ENCODE measurements around the gene LY9.
"Not testable (repeated sequence)": the region's sequence is repeated elsewhere in the genome, so short reads cannot be mapped to it uniquely, and the experiment has no call there.

The LY9 gene

DNA sequence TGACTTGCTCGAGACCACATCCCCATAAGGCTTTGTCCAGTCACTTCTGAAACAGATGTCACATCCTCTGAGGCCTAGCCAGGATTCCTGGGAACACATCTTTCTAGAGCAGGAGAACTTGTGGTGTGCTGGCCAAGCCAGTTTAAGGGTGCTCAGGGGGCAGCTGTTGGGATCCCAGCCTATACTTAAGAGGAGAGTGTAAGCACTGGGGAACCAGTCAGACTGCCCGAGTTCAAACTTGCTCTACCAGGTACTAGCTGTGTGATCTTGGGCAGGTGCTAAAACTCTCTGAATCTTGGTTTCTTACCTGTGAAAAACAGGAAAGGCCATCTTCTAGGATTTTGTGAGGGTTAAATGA is 15.6 kb upstream of the LY9 start:
- no peak overlapping the region for H3K4me2 ChIP-seq (ENCODE audit: low read length)
- H3K36me3 ChIP-seq (ENCODE audit: control insufficient read depth, low read length): no peaks in the 10 kb centered on the region
- TF ChIP-seq EZH2phosphoT487 (IDR thresholded peaks at IDR 0.05; ENCODE audit: borderline replicate concordance, low read length): no peak
- TF ChIP-seq, protein P1, sequence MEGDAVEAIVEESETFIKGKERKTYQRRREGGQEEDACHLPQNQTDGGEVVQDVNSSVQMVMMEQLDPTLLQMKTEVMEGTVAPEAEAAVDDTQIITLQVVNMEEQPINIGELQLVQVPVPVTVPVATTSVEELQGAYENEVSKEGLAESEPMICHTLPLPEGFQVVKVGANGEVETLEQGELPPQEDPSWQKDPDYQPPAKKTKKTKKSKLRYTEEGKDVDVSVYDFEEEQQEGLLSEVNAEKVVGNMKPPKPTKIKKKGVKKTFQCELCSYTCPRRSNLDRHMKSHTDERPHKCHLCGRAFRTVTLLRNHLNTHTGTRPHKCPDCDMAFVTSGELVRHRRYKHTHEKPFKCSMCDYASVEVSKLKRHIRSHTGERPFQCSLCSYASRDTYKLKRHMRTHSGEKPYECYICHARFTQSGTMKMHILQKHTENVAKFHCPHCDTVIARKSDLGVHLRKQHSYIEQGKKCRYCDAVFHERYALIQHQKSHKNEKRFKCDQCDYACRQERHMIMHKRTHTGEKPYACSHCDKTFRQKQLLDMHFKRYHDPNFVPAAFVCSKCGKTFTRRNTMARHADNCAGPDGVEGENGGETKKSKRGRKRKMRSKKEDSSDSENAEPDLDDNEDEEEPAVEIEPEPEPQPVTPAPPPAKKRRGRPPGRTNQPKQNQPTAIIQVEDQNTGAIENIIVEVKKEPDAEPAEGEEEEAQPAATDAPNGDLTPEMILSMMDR (IDR thresholded peaks at IDR 0.05; ENCODE audit: low read depth, low read length, poor library complexity, severe bottlenecking): no peak
- no peaks in the 10 kb centered on the region for H3K9me3 ChIP-seq (ENCODE audit: control insufficient read depth, insufficient read depth, low read length)
- no peak overlapping the region for H3K4me3 ChIP-seq (ENCODE audit: low read length)
- H3F3A ChIP-seq (ENCODE audit: control insufficient read depth, insufficient read depth): no peaks in the 10 kb centered on the region
- no peak overlapping the region for H3K27ac ChIP-seq (ENCODE audit: low read depth, low read length)
- no peaks in the 10 kb centered on the region for H3K9me2 ChIP-seq (replicated peaks; ENCODE audit: control insufficient read depth, low read length)
- H3K27me3 ChIP-seq (ENCODE audit: control insufficient read depth, low read length): 0 out of 2 replicates have a peak, but pooled peaks cover under 1% of the 10 kb centered on the region
- H3K79me2 ChIP-seq (ENCODE audit: control insufficient read depth, low read length): no peaks in the 10 kb centered on the region
- no peaks in the 10 kb centered on the region for H4K20me1 ChIP-seq (ENCODE audit: control insufficient read depth, insufficient read depth, low read depth, low read length)
- H3K4me1 ChIP-seq (ENCODE audit: control insufficient read depth, low read length): peaks cover 4% of the 10 kb centered on the region

- Histone ChIP-seq H3K79me2 (ENCODE audit: control insufficient read depth, low read length) (no peaks in the 10 kb centered on the region), H3K9me3 (ENCODE audit: control insufficient read depth, insufficient read depth, low read length) (no peaks in the 10 kb centered on the region), H3K27ac (ENCODE audit: low read depth, low read length) (no peak overlapping the region), H3K9me2 (replicated peaks; ENCODE audit: control insufficient read depth, low read length) (no peaks in the 10 kb centered on the region), H3K4me1 (ENCODE audit: control insufficient read depth, low read length) (peaks cover 4% of the 10 kb centered on the region), H3K27me3 (ENCODE audit: control insufficient read depth, low read length) (no peaks in the 10 kb centered on the region), H3F3A (ENCODE audit: control insufficient read depth, insufficient read depth) (no peaks in the 10 kb centered on the region), H3K4me3 (ENCODE audit: low read length) (no peak overlapping the region), H4K20me1 (ENCODE audit: control insufficient read depth, insufficient read depth, low read depth, low read length) (no peaks in the 10 kb centered on the region), H3K4me2 (ENCODE audit: low read length) (no peak overlapping the region), H3K36me3 (ENCODE audit: control insufficient read depth, low read length) (no peaks in the 10 kb centered on the region)
- TF ChIP-seq EZH2phosphoT487 (IDR thresholded peaks at IDR 0.05; ENCODE audit: borderline replicate concordance, low read length): no peak
- TF ChIP-seq, protein P1 (IDR thresholded peaks at IDR 0.05; ENCODE audit: low read depth, low read length, poor library complexity, severe bottlenecking): no peak
Observed at GRCh38 chr1:160781186-160781766, 14.7 kb upstream of the LY9 start.

- H3K4me2 ChIP-seq (ENCODE audit: low read length): no peak overlapping the region
Observed at GRCh38 chr1:160781914-160782689, 13.9 kb upstream of the LY9 start.

DNA sequence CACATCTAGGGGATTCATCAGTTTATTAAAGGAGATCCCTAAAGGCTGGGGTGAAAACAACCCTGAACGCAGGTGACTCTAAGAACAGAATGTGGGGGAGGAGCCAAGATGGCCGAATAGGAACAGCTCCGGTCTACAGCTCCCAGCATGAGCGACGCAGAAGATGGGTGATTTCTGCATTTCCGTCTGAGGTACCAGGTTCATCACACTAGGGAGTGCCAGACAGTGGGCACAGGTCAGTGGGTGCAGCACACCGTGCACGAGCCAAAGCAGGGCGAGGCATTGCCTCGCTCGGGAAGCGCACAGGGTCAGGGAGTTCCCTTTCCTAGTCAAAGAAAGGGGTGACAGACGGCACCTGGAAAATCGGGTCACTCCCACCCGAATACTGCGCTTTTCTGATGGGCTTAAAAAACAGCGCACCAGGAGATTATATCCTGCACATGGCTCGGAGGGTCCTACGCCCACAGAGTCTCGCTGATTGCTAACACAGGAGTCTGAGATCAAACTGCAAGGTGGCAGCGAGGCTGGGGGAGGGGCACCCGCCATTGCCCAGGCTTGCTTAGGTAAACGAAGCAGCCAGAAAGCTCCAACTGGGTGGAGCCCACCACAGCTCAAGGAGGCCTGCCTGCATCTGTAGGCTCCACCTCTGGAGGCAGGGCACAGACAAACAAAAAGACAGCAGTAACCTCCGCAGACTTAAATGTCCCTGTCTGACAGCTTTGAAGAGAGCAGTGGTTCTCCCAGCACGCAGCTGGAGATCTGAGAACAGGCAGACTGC is 12.8 kb upstream of the LY9 start:
- not testable (repeated sequence) for H3K27me3 ChIP-seq (ENCODE audit: control insufficient read depth, low read length); H3K79me2 ChIP-seq (ENCODE audit: control insufficient read depth, low read length); H3K4me3 ChIP-seq (ENCODE audit: low read length); H3K9me2 ChIP-seq (replicated peaks; ENCODE audit: control insufficient read depth, low read length); H3K27ac ChIP-seq (ENCODE audit: low read depth, low read length); H3K4me1 ChIP-seq (ENCODE audit: control insufficient read depth, low read length); H4K20me1 ChIP-seq (ENCODE audit: control insufficient read depth, insufficient read depth, low read depth, low read length); H3K4me2 ChIP-seq (ENCODE audit: low read length); H3F3A ChIP-seq (ENCODE audit: control insufficient read depth, insufficient read depth); H3K36me3 ChIP-seq (ENCODE audit: control insufficient read depth, low read length); H3K9me3 ChIP-seq (ENCODE audit: control insufficient read depth, insufficient read depth, low read length)

More at GRCh38 chr1:160781914-160782689, 13.9 kb upstream of the LY9 start:
- H3K36me3 ChIP-seq (ENCODE audit: control insufficient read depth, low read length): no peaks in the 10 kb centered on the region
- no peaks in the 10 kb centered on the region for H3K79me2 ChIP-seq (ENCODE audit: control insufficient read depth, low read length)
- no peak for TF ChIP-seq EZH2phosphoT487 (IDR thresholded peaks at IDR 0.05; ENCODE audit: borderline replicate concordance, low read length)
- TF ChIP-seq, protein P1 (IDR thresholded peaks at IDR 0.05; ENCODE audit: low read depth, low read length, poor library complexity, severe bottlenecking): no peak
- H4K20me1 ChIP-seq (ENCODE audit: control insufficient read depth, insufficient read depth, low read depth, low read length): no peaks in the 10 kb centered on the region
- H3K9me3 ChIP-seq (ENCODE audit: control insufficient read depth, insufficient read depth, low read length): no peaks in the 10 kb centered on the region
- no peaks in the 10 kb centered on the region for H3K9me2 ChIP-seq (replicated peaks; ENCODE audit: control insufficient read depth, low read length)
- H3K4me1 ChIP-seq (ENCODE audit: control insufficient read depth, low read length): peaks cover 4% of the 10 kb centered on the region
- H3K4me3 ChIP-seq (ENCODE audit: low read length): no peak overlapping the region
- no peaks in the 10 kb centered on the region for H3F3A ChIP-seq (ENCODE audit: control insufficient read depth, insufficient read depth)
- H3K27me3 ChIP-seq (ENCODE audit: control insufficient read depth, low read length): no peaks in the 10 kb centered on the region
- no peak overlapping the region for H3K27ac ChIP-seq (ENCODE audit: low read depth, low read length)
